Natural killer cell (primary cell): ENCODE results near the gene SLAIN2. TPM values are rescaled to one million over a fixed set of nuclear protein-coding genes. Genes with fewer than 3 reads are reported as not detected.

Experiments
- ATAC-seq, 3 donors: fragments of 150-1000 bp in 2 of 3; fragments of 200-7000 bp in 1 of 3; cut with Tn5 transposase; 1 replicate in 1 of 3; 2 replicates in 2 of 3; pipeline ENCODE4 v1.10.0; 2021; ENCODE audit warnings: mild to moderate bottlenecking in 2 of 3, moderate library complexity in 2 of 3
- DNase-seq, 2 donors: peaks; one replicate each; pipeline versions ENCODE4 v3.0.0 to v3.0.0-alpha.2; 2013 to 2021; ENCODE audit warnings: mixed read lengths in 1 of 2
- H3K27ac ChIP-seq: one replicate; pipeline ENCODE4 v1.5.1; 2013; ENCODE audit warnings: mild to moderate bottlenecking, low read length
- H3K27me3 ChIP-seq: one replicate; pipeline ENCODE4 v1.6.1; 2013; ENCODE audit warnings: low read length; ENCODE audit not compliant: control insufficient read depth, insufficient read depth
- H3K36me3 ChIP-seq: one replicate; pipeline ENCODE4 v1.6.1; 2013; ENCODE audit warnings: low read length; ENCODE audit not compliant: control insufficient read depth, insufficient read depth
- H3K4me1 ChIP-seq: one replicate; pipeline ENCODE4 v1.6.1; 2013; ENCODE audit warnings: low read length; ENCODE audit not compliant: control insufficient read depth, insufficient read depth
- H3K4me3 ChIP-seq: one replicate; pipeline ENCODE4 v1.5.1; 2013; ENCODE audit warnings: low read length
- H3K9me3 ChIP-seq: one replicate; pipeline ENCODE4 v1.6.1; 2013; ENCODE audit warnings: low read length; ENCODE audit not compliant: control insufficient read depth, insufficient read depth
- H3K27ac Mint-ChIP-seq, 2 donors: one replicate each; pipeline ENCODE4 v1.8.0; 2022; ENCODE audit warnings: mild to moderate bottlenecking in 2 of 2, mixed read lengths in 2 of 2, moderate library complexity in 1 of 2
- H3K27me3 Mint-ChIP-seq, 2 donors: one replicate each; pipeline ENCODE4 v1.8.0; 2022; ENCODE audit warnings: low read depth in 2 of 2, mixed read lengths in 2 of 2
- H3K36me3 Mint-ChIP-seq: one replicate; pipeline ENCODE4 v1.8.0; 2022; ENCODE audit warnings: mixed read lengths
- H3K4me1 Mint-ChIP-seq, 2 donors: one replicate each; pipeline ENCODE4 v1.8.0; 2022; ENCODE audit warnings: mixed read lengths in 2 of 2
- H3K4me3 Mint-ChIP-seq: one replicate; pipeline ENCODE4 v1.8.0; 2022; ENCODE audit warnings: mild to moderate bottlenecking, moderate library complexity, mixed read lengths
- H3K9me3 Mint-ChIP-seq, 2 donors: one replicate each; pipeline ENCODE4 v1.8.0; 2022; ENCODE audit warnings: mixed read lengths in 2 of 2
- CTCF ChIP-seq: fragments of 200-600 bp; IDR thresholded peaks from one replicate; pipeline ENCODE4 v1.8.0; 2022; ENCODE audit warnings: antibody characterized with exemption
- WGBS: methylation state at CpG from one replicate; pipeline ENCODE4 v1.1.7; 2013; ENCODE audit warnings: missing lambda C conversion rate; ENCODE audit not compliant: insufficient coverage; 5-methylcytosine and 5-hydroxymethylcytosine counted together
- intact Hi-C: fragments of 100-400 bp; cut with micrococcal nuclease; formaldehyde crosslinking; loops from one replicate; pipeline ENCODE4 v1.14.2; 2022
- total RNA-seq, 4 donors: library from RNA; stranded (reverse); fragments of 120-200 nt in 1 of 4; gene quantifications; one replicate each; pipeline versions ENCODE4 v1.2.3 to v1.2.4, GENCODE V29; 2013 to 2022

SLAIN2 gene
- total RNA-seq, 3 donors from 2014 or later (not counting 1 experiment from before 2014, with no cell fraction given): 76.9 to 103 (median 98.5) TPM

GRCh38 chr4:48343035-48343434 lies 1.7 kb downstream of the SLAIN2 start:
- peaks cover 17% of the 10 kb centered on the region for H3K4me1 ChIP-seq
- no peaks in the 10 kb centered on the region for H3K27me3 ChIP-seq
- WGBS: 44% methylated on average over 3 of the region's 3 CpGs
- ATAC-seq: no peak
- no peaks in the 10 kb centered on the region for H3K36me3 ChIP-seq
- H3K27ac ChIP-seq: no peak overlapping the region
- peaks cover 58 to 65% of the 10 kb centered on the region in 2 donors for H3K4me1 Mint-ChIP-seq
- no peak for TF ChIP-seq CTCF
- DNase-seq: peak in 1 of 2 donors; percentile 9
- H3K27ac Mint-ChIP-seq: peak overlapping the region; percentile 93 to 98
- no peaks in the 10 kb centered on the region for H3K9me3 Mint-ChIP-seq
- intact Hi-C loops: loop anchor here (2.0 to 5.0 kb wide), 2 partner anchors 216 to 428 kb away; partner anchors contain the start of gene NFXL1
- H3K4me3 ChIP-seq: no peak overlapping the region
- no peaks in the 10 kb centered on the region for H3K36me3 Mint-ChIP-seq
- peak overlapping the region; percentile 93 for H3K4me3 Mint-ChIP-seq
- no peaks in the 10 kb centered on the region for H3K27me3 Mint-ChIP-seq
- H3K9me3 ChIP-seq: no peaks in the 10 kb centered on the region

GRCh38 chr4:48343551-48343950 lies 2.2 kb downstream of the SLAIN2 start:
- H3K36me3 ChIP-seq: no peaks in the 10 kb centered on the region
- no peak overlapping the region for H3K4me3 ChIP-seq
- intact Hi-C loops: loop anchor here (2.0 to 5.0 kb wide), 2 partner anchors 216 to 429 kb away; partner anchors contain the start of gene NFXL1
- H3K4me1 ChIP-seq: peaks cover 17% of the 10 kb centered on the region
- H3K27me3 ChIP-seq: no peaks in the 10 kb centered on the region
- Mint-ChIP-seq H3K36me3 (no peaks in the 10 kb centered on the region), H3K27me3 (no peaks in the 10 kb centered on the region), H3K4me1 (peaks cover 63 to 69% of the 10 kb centered on the region in 2 donors), H3K4me3 (peak overlapping the region; percentile 93), H3K27ac (peak overlapping the region; percentile 93 to 98), H3K9me3 (no peaks in the 10 kb centered on the region)
- WGBS: 75% methylated on average over 1 of the region's 1 CpG
- H3K27ac ChIP-seq: no peak overlapping the region
- no peak for DNase-seq
- no peak for ATAC-seq
- H3K9me3 ChIP-seq: no peaks in the 10 kb centered on the region
- no peak for TF ChIP-seq CTCF

GRCh38 chr4:48345542-48345941 lies 4.2 kb downstream of the SLAIN2 start:
- TF ChIP-seq CTCF: no peak
- no peaks in the 10 kb centered on the region for H3K36me3 Mint-ChIP-seq
- H3K4me1 ChIP-seq: peaks cover 13% of the 10 kb centered on the region

GRCh38 chr4:48346594-48346993 lies 5.3 kb downstream of the SLAIN2 start:
- ATAC-seq: no peak
- H3K27me3 ChIP-seq: no peaks in the 10 kb centered on the region
- DNase-seq: no peak
- no peaks in the 10 kb centered on the region for H3K36me3 ChIP-seq
- H3K27ac Mint-ChIP-seq: peak overlapping the region; percentile 21 to 61
- H3K27me3 Mint-ChIP-seq: no peaks in the 10 kb centered on the region
- H3K4me1 Mint-ChIP-seq: peaks cover 78% of the 10 kb centered on the region in 2 donors
- no peak overlapping the region for H3K4me3 Mint-ChIP-seq
- TF ChIP-seq CTCF: no peak
- no peaks in the 10 kb centered on the region for H3K9me3 Mint-ChIP-seq
- no peak overlapping the region for H3K4me3 ChIP-seq
- H3K4me1 ChIP-seq: peaks cover 13% of the 10 kb centered on the region
- no peaks in the 10 kb centered on the region for H3K36me3 Mint-ChIP-seq
- no peaks in the 10 kb centered on the region for H3K9me3 ChIP-seq
- intact Hi-C loops: no loop called here
- H3K27ac ChIP-seq: no peak overlapping the region

More at GRCh38 chr4:48345542-48345941, 4.2 kb downstream of the SLAIN2 start:
- intact Hi-C loops: no loop called here
- no CpG with 5 or more reads among the region's 3 CpGs for WGBS
- Mint-ChIP-seq H3K4me3 (no peak overlapping the region), H3K27me3 (no peaks in the 10 kb centered on the region), H3K9me3 (no peaks in the 10 kb centered on the region), H3K4me1 (peaks cover 69 to 73% of the 10 kb centered on the region in 2 donors), H3K27ac (no peak overlapping the region)
- H3K27ac ChIP-seq: no peak overlapping the region
- no peaks in the 10 kb centered on the region for H3K27me3 ChIP-seq
- no peaks in the 10 kb centered on the region for H3K36me3 ChIP-seq
- no peak for DNase-seq
- H3K4me3 ChIP-seq: no peak overlapping the region
- ATAC-seq: no peak
- H3K9me3 ChIP-seq: no peaks in the 10 kb centered on the region
